ENCODE measurements around the gene EPHA5. TPM values are rescaled to one million over a fixed set of nuclear protein-coding genes. Genes with fewer than 3 reads are reported as not detected.

The EPHA5 gene
- total RNA-seq, 6 experiments from 2014 or later: not detected

GRCh38 chr4:65508168-65508567, 162.1 kb downstream of the EPHA5 start:
- ATAC-seq (no peak), DNase-seq (no peak)
- H3K4me3 ChIP-seq: no peak overlapping the region
- TF ChIP-seq POLR2A (IDR thresholded peaks at IDR 0.05) (no peak), CTCF (IDR thresholded peaks at IDR 0.05) (no peak)
- no peaks in the 10 kb centered on the region for H3K27me3 ChIP-seq
- no peaks in the 10 kb centered on the region for H3K4me1 ChIP-seq
- no peak overlapping the region for H3K27ac ChIP-seq
- no peaks in the 10 kb centered on the region for H3K36me3 ChIP-seq
- intact Hi-C loops (cut with DNase I): no loop called here
- WGBS (ENCODE audit: insufficient coverage, low coverage, low lambda C conversion rate, missing lambda C conversion rate): 38% methylated on average over 2 of the region's 2 CpGs
- no peaks in the 10 kb centered on the region for H3K9me3 ChIP-seq

- WGBS (ENCODE audit: insufficient coverage, low coverage, low lambda C conversion rate, missing lambda C conversion rate): 62% methylated on average over 2 of the region's 2 CpGs
- Histone ChIP-seq H3K27me3 (no peaks in the 10 kb centered on the region), H3K9me3 (no peaks in the 10 kb centered on the region), H3K27ac (no peak overlapping the region), H3K4me1 (no peaks in the 10 kb centered on the region), H3K4me3 (no peak overlapping the region), H3K36me3 (no peaks in the 10 kb centered on the region)
- intact Hi-C loops (cut with DNase I): no loop called here
- DNase-seq (no peak), ATAC-seq (no peak)
- TF ChIP-seq CTCF (IDR thresholded peaks at IDR 0.05): no peak
- TF ChIP-seq POLR2A (IDR thresholded peaks at IDR 0.05): no peak
Measured at GRCh38 chr4:65502131-65502701, 168.1 kb downstream of the EPHA5 start.

GRCh38 chr4:65498606-65499005, 171.7 kb downstream of the EPHA5 start:
- Histone ChIP-seq H3K27ac (no peak overlapping the region), H3K9me3 (no peaks in the 10 kb centered on the region), H3K36me3 (no peaks in the 10 kb centered on the region), H3K4me3 (no peak overlapping the region), H3K27me3 (no peaks in the 10 kb centered on the region), H3K4me1 (no peaks in the 10 kb centered on the region)
- WGBS (ENCODE audit: insufficient coverage, low coverage, low lambda C conversion rate, missing lambda C conversion rate): 43% methylated on average over 2 of the region's 2 CpGs
- intact Hi-C loops (cut with DNase I): no loop called here
- no peak for ATAC-seq
- DNase-seq: no peak
- TF ChIP-seq CTCF (IDR thresholded peaks at IDR 0.05) (no peak), POLR2A (IDR thresholded peaks at IDR 0.05) (no peak)

GRCh38 chr4:65495439-65495838, 174.8 kb downstream of the EPHA5 start:
- H3K4me3 ChIP-seq: no peak overlapping the region
- H3K36me3 ChIP-seq: no peaks in the 10 kb centered on the region
- H3K9me3 ChIP-seq: no peaks in the 10 kb centered on the region
- no peak overlapping the region for H3K27ac ChIP-seq
- TF ChIP-seq POLR2A (IDR thresholded peaks at IDR 0.05) (no peak), CTCF (IDR thresholded peaks at IDR 0.05) (no peak)
- H3K27me3 ChIP-seq: no peaks in the 10 kb centered on the region
- H3K4me1 ChIP-seq: no peaks in the 10 kb centered on the region
- ATAC-seq (no peak), DNase-seq (no peak)
- intact Hi-C loops (cut with DNase I): no loop called here
- WGBS (ENCODE audit: insufficient coverage, low coverage, low lambda C conversion rate, missing lambda C conversion rate): 80% methylated on average over 1 of the region's 1 CpG

- 40% methylated on average over 1 of the region's 1 CpG for WGBS (ENCODE audit: insufficient coverage, low coverage, low lambda C conversion rate, missing lambda C conversion rate)
- no peaks in the 10 kb centered on the region for H3K36me3 ChIP-seq
- H3K27ac ChIP-seq: no peak overlapping the region
- no peak for ATAC-seq
- no peak for DNase-seq
- no peaks in the 10 kb centered on the region for H3K9me3 ChIP-seq
- H3K4me3 ChIP-seq: no peak overlapping the region
- intact Hi-C loops (cut with DNase I): no loop called here
- H3K4me1 ChIP-seq: no peaks in the 10 kb centered on the region
- TF ChIP-seq POLR2A (IDR thresholded peaks at IDR 0.05) (no peak), CTCF (IDR thresholded peaks at IDR 0.05) (no peak)
- no peaks in the 10 kb centered on the region for H3K27me3 ChIP-seq
Measured at GRCh38 chr4:65482410-65482809, 187.9 kb downstream of the EPHA5 start.
